ENCODE results near the gene NCEH1.
"Not testable (repeated sequence)": the region's sequence is repeated elsewhere in the genome, so short reads cannot be mapped to it uniquely, and the experiment has no call there.

The NCEH1 gene

DNA sequence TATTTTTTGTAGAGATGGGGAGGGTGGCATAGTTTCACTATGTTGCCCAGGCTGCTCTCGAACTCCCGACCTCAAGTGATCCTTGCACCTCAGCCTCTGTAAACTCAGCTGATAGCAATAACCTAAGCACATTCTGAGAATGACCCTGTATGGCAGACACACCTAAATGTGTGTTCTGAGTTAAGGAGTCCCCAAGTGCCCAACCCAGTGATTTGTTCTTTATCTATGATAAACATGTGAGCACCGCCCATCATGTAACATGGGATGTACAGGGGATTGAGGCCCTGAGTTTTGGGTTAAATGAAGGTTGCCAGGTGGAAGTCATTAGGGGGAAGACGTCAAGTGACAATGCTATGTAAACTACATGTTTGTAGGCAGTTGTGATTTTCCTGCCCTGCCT, 5.7 kb downstream of the NCEH1 start:
- DNase-seq: no peak

DNA sequence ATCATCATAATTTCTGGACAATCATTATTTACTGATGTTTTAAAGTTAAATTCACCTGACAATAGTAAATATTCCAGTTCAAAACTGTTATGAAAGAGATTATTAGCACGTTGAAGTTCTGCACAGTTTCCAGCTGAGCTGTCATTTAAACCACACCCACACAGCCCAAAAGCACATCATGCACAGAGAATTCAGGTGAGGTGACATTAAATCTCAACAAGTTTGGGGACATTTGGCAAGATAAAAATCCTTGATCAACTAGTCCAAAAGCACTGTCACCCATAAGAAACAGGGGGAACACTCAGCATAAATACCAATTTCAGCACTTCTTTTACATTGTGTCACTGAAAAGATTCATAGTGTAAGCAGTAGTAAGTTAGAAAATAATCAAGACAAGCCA, 6.9 kb downstream of the NCEH1 start:
- DNase-seq: no peak

DNA sequence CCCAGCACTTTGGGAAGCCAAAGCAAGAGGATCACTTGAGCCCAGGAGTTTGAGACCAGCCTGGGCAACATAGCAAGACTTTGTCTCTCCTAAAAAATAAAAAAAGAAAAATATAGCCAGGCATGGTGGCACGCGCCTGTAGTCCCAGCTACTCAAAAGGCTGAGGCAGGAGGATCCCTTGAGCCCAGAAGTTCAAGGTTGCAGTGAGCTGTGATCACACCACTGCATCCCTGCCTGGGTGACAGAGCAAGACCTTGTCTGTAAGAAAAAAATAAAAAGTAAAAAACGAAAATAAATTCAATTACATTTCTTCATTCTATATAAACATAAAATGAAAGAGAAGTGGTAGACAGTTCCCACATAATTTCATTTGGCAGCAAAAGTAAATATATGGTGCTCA, 8.1 kb downstream of the NCEH1 start:
- not testable (repeated sequence) for DNase-seq

DNA sequence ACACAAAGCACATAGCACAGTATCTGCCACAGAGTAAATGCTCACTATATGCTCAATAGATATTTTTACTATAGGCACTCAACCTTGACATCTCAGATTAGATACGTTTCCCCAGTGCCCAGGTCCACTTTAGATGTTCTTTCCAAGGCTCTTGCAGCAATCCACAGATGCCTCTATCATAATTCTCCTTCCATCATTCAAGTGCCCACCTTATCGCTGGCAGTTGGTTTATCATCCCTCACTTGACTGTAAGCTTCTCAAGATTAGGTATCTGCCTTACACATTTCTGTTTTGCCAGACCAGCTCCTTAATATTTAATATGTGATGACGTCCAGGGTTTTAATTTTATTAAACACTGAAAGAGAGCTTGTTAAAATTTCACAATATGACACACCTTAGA, 8.6 kb downstream of the NCEH1 start:
- DNase-seq: no peak

DNA sequence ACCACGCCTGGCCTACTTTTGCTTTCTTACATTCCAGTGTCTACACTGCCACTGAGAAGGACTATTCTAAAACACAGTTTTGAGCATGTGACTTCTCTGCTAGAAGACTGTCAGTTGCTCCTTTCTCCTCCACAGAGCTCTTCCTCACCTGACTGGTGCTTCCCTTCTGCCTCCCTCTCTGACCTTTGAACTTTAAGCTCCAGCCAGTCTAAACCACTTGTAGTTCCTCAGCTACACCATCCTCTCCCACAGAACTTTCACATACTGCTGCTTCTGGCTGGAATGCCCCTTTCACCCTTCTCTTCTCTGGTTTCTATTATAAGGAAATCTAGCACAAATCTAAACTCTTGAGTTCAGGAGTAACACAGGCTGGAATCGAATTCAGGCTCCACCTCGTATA, 9.1 kb downstream of the NCEH1 start:
- no peak for DNase-seq

DNA sequence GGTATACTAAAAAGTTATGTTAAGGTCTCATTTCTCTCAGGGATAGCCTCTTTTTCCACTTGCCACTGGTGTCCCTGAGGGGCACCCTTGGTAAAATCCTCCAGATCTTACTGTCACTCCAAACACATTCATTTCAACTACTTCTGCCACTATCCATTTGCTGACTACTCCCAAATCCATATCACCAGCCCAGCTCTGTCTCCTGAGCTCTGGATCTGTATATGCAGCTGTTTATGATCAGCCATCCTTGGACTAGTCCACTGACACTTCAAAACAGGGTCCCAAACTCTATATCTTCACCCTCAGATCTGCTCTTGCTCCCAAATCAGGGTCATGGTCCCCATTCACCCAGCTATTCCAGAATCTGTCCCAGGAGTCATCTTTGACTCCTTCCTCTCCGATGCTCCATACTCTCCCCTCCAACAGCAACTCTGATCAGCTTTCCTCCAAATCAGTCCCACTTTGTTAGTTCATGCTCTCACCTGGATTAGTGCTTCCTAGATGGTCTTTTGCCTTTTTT, 9.9 kb downstream of the NCEH1 start:
- no peak for DNase-seq

DNA sequence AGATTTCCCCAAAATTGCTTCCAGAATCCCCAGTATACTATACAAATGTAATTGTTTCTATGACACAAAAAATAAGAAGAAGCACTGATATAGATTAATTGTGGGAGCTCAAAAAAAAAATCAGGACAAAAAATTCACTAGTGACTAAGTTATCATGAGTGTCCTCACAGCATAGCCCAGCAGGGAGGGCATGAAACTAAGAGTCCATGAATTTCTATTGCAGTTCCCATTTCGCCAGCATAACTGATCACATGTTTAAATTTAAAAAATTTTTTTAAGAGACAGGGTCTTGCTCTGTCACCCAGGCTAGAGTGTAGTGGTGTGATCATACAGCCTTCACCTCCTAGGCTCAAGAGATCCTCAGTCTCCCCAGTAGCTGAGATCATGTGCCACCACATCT, 10.6 kb downstream of the NCEH1 start:
- no peak for DNase-seq

DNA sequence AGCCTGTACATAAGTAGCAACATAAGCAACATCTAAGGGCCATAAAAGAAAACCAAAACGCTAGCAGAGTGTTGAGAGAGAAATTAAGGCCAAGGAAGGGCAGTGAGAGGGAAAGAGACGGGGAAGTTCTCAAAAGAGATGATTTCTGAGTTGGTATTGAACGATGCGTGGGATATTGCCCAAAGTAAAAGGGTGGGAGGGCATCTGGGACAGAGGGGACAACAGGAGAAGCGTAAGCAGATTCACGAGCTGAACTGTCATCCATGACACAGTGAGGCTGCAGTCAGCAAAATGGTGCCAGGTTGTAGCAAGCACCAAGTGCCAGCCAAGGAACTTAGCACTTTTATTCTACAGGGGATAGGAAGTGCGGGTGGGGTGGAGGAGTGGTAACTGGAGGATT, 11.8 kb downstream of the NCEH1 start:
- DNase-seq: no peak

DNA sequence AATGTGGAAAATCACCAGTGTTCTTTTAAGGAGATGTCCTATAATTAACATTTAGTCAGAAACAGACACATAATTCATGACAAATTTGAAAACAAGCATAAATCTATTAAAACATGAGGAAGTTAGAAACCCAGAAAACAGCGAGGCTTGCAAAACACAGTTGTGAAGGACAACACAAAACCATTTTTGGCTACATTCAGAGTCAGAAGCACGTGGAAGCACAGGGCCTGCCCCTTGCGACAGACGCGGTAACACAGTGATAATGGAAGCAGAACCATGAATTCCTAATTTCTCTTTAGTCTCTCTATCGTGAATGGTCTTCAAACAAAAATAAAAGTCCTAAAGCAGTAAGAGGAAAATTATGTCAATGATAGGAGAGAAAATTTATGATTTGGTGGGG, 12.2 kb downstream of the NCEH1 start:
- no peak for DNase-seq

DNA sequence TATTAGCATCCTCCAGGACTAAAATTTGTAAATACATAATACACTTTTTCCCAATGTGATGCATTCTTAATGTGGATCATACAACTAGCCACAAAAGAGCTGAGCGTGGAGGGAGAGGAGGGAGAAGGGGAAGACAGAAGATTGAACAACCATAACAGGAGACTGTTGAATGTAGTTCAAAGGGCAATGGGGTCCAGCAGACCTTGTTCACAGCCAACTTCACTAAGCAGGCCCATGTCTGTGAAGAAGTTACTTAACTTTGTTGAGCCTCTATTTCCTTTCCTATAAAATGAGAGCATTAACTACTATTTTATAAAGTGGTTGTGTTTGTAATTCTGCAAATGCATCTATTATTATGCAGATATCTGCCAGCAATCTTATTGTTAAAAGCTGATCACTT, 13.3 kb downstream of the NCEH1 start:
- DNase-seq: no peak

DNA sequence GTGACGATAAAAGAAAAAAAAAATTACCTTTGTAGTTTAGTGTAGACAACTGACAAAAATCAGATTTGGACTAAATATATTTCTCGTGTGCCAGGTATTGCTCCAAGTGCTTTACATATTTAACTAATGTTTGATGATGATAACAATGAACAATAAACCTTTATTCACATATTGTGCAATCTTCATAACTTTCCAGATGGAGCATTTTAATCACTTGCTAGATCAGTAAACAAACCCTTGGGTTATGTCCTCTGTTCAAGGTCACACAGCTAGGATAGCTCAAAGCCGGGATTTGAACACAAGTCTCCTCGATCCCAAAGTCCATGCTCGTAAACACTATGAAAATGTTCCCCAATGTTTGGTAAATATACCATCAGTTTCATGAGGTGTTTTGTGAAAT, 14.5 kb downstream of the NCEH1 start:
- no peak for DNase-seq

DNA sequence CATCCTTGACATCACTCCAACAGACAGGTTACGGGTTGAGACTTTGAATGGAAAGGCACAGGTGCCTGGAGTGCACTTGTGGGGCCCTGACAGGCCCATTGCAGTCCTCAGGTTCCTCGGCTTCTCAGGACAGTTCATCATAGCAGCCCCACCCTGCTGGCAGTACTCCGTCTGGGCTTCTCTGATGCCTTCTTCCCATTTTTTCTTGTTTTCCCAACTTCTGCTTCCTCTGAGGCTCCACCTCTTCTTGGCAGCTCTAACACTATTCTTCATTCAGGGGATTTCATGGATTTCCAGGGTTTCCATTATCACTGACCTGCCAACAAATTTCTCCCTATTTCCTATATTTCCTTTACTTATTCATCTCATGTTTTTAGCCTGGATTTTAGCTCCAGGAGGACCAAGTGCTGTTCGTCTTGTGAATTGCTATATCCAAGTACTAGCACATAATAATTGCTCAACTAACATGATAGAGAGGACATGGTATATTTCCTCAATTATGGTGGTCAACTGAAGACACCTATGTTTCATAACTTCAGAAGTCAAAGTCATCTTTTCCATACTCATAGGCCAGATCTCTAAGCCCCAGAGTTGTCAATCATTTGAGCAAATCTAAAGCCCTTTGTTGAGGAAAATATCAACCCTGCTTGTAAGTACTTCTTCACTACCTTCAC, 16.2 kb downstream of the NCEH1 start:
- no peak for DNase-seq

DNA sequence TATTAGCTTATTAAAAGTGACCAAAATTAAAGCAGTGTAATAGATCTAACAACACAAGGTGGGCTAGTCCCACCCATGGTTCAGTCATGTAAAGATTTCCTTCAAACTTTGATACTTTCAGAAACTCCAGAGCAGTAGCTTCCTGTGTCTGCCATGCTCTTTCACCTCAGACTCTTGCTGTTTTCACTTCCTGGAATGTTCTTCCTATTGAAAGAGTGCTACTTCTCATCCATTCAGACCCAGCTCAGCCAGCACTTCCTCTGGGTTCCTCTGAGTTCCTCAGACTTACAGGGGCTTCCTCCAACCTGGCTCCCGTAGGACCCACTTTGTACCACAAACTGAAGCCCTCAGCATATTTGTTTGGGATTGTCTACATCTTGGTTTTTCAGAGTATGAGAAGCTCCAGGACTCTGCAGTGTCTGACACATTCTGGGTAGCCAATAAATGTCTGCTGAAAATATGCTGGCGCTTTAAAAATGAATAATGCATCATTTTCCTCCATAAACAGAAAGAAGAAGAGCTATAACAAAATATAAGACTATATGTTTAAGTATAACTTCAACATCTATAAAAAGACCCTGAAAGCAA, 18.0 kb downstream of the NCEH1 start:
- DNase-seq: no peak

DNA sequence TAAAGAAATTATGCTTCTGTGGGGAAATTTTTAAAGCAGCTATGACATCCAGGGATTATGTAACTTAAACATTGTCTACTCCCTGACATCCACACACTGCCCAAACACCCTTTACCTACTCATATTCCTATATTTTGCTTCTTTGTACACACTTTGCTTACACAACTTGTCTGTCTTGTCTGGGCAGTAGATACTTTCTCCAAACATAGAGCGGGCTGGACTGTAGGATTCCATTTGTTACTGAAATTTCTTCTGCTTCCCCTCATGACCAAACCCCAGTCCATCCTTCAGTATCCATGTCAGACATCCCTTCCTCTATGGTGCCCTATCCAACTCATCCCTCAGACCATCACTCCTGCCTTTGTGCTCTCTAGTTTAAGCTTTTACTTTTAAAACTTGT, 19.9 kb downstream of the NCEH1 start:
- DNase-seq: no peak

DNA sequence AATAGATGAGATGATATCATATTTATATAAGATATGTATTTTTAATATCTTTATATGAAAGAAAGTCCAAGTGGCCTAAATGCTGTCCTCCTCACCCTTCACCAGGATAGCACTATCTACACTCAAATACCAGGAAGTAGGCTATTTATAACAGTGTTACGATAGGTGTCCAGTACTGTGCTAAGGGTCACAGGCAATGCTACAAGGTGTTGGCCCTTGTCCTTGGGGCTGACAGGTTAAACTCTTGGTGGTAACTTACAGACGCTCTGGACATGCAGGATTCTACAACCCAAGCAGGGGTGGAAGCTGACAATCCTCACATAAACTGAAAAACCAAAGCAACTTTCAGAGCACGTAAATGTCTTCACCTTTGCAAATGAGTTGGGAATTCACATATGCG, 22.3 kb downstream of the NCEH1 start:
- no peak for DNase-seq

DNA sequence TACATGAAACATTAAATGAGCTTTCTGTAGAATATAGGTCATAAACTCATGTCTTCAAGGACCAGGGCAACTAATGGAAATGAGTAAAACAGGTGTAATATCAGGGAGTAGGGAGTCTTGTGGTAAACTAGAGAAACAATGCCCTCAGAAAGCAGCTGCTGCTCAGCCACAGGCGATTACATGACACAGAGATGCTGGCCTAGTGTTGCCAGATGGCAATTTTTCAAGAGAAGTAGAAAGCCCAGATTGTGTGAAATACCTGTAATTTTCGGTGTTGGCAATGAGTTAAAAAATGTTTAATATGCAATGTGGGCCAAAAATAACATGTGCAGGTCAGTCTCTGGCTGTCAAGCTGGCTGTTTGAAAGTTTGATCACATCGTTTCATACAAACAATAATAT, 23.4 kb downstream of the NCEH1 start:
- no peak for DNase-seq

DNA sequence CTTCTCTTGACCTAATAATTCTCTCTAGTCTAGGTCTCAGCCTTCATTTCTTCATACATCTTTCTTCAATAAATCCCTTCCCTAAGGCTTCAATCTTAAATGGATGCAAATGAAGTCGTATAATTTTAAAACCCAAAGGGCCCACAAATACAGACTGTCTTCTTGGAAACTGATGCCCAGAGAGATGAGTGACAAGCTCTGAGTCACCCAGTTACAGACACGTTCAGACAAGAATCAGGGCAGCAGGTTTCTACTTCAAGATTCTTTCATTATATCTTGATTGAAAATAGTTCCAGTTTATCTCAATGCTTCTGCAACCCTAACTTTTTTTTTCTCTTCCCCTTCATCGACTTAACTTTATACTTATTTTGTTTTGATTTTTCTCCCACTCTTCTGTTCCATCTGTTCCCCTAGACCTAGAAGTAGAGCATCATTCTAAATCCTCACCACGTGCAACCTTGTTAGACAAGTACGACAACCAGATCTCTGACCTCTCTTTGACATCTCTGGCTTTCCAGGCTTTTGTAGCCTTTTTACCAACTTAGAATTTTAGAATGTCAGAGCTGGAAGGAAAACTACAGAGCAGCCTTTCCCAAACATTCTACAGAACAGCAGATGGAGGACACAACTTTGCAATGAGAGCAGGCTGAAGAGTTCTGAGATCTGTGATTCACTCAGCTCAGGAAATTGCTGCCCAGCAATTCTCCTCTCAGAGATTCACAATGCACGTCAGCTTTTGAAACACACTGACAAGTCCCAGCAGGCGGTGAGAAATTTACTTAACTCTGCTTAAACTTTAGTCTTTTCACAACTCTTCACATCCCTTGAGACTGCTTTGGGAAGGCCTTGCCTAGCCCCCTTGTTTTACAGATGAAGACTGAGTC, 25.3 kb downstream of the NCEH1 start:
- DNase-seq: no peak

DNA sequence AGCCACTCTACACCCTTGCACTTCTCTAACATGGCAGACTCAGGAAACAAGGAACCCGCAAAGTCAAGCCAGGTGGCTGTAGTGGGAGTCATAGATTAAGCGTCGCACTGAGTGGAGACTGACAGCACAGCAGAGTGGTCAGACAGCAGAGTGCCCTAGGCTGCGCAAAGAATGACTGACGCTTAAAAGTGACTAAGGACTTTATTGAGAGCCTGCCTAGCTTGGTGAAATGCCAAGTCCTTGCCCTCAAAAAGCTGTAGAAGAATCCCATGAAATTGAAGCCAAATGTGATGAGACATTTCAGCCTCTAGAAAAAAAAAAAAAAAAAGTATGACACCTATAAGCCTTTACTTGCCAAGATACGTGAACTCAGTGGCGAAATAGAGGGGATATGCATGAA, 30.2 kb downstream of the NCEH1 start:
- no peak for DNase-seq

DNA sequence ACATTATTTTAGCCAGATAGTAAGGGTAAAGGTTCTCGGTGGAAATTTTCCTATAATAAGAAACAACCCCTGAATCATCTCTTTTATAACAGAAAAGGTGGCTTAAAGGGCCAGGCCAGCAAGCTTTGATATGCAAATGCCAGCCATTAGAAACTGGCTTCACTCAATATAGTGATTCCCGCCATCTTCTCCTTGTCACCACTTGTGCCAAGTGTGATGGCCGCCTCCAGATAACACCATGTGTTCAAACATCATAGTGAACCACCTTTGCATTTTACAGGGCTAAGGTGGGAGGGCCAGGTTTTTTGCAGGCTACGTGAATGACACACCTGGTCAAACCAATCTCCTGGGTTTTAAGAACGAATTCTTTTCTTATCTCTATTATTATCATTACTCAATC, 31.3 kb downstream of the NCEH1 start:
- no peak for DNase-seq

DNA sequence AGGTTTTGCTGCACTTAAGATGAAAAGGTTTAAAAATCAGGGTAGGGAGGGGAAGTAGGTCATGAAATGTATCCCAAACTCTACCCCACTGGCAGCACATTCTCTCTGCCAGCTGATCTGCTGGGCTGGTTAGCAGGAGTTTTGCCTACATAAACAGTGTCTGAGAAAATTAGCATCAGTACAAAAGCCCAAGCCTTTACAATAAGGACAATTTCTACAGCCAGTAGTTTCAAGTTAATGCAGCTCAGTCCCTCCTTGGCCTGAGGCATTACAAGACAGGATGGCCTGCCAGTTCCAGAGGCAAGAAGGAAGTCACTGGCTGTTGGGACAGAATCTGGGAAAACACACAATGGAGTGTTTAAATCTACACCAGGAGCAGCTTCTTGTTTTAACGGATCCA, 32.8 kb downstream of the NCEH1 start:
- no peak for DNase-seq

DNA sequence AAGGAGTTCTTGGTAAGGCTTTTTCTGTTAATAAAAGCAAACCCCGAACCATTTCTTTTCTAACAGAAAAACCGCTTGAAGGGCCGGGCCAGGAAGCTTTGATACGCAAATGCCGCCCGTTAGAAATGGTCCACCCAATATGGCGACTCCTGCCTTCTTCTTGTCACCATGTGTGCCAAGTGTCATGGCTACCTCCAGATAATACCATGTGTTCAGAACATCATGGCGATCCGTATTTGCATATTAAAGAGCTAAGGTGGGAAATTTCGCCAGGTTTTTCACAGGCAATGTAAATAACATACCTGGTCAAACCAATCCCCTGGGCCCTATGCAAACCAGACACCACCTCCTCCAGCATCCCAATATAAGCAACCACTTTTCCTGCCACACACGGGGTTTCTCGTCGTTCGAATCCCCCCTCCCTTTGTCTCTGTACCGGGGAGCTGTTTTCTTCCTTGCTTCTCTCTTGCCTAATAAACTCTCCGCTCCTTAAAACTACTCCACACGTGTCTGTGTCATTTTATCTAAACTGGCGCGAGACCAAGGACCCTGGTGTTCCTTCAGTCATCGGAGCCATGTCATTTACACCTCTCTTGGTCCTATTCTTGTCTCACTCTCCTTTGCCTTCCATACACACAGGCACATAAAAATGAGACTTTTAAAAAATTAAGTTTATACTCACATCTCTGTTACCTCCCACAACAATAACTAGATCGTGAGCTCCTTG, 34.5 kb downstream of the NCEH1 start:
- no peak for DNase-seq

DNA sequence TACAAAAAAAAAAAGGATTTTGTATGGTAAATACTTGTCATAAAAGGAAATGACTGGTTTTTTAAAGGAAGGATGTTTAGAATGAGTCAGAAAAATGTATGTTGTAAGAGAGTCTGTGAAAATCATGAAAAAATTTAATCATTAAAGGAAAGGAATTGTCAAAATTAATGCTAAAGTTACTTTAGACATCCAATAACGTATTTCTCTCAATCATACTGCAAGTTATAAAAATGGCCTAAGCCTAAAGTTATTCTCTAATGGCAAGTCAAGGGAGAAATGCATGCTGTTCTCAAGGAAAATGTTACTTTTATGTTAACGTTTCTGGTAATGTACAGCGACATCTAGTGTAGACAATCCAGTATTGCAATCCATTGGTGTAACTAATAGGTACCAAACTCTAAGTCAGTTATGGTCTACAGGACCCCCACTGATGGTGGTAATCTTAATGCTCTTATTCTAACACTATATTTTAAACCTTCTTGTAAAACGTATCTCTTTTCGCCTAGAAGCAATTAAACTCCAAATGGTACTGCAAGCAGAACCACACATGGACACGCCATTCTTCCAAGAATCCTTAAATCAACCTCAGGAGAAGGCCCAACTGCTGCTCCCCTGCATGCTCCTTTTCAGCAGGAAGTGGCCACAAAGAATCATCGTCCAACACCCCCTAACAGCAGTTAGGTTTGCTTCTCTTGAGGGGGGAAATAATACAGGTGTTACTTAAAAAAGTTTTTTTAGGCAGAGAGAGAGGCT, 35.2 kb downstream of the NCEH1 start:
- DNase-seq: no peak

Measured in NK-92 treated with Interleukin-12 subunit alpha and Interleukin-12 subunit beta, amount 100 ng/mL, for 24 hours (cell line).